Measurements from ENCODE around the gene PLEKHM2.

PLEKHM2 gene

DNA sequence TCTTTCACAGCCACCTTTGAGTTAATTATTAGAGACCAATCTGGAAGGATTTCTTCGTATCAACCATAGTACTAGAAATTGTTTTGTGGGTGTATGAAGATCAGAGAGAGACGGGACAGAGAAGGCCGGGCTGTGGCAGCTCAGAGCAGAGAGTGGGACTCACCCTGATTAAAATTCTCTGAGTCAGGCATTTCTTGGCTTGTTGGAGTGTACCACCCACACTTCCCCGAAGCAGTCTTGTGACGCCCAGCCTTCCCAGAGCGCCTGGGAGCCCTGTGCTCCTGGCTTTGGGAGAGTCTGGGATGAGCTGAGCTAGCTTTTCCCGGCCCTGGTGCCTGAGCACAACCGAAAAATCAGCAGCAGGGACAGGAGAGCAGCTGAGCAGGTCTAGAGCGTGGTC, 19.4 kb downstream of the PLEKHM2 start:
- Histone ChIP-seq H3K27ac (ENCODE audit: low read depth, low read length) (no peak overlapping the region), H3K79me2 (ENCODE audit: control insufficient read depth, low read length) (peaks cover 56% of the 10 kb centered on the region)

DNA sequence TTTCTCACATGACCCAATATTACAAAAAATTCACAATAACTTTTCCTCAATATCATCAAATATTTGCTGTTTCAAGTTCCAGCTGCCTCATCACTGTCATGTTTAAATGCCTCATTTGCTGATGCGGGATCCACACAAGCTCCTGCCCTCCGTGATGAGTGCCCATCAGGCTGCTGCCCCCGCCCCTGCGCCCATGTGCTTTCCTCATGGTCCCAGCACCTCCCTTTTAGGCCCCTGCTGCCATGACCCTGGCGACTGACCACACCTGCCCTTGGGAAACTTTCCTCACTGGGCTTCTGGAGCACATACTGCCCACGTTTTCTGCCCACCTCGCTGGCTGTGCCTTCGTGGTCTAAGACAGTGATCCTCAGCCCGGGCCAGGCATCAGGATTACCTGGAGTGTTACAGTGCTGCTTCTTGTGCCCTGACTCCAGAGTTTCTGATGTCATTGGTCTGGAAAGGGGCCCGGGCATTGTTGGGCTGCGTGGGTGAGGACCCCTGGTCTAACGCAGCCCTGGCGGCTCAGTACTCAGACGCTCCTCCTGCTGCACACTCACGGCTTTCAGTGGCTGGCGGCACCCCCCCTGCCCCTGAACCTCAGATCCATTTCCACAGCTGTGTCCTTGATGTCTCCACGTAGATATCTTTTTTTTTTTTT, 20.5 kb downstream of the PLEKHM2 start:
- Histone ChIP-seq H3K9me3 (ENCODE audit: control insufficient read depth, insufficient read depth, low read length) (no peaks in the 10 kb centered on the region), H3K4me3 (ENCODE audit: low read length) (no peak overlapping the region), H3K4me1 (ENCODE audit: control insufficient read depth, low read length) (peaks cover 11% of the 10 kb centered on the region), H3K79me2 (ENCODE audit: control insufficient read depth, low read length) (peaks cover 57% of the 10 kb centered on the region), H3K36me3 (ENCODE audit: control insufficient read depth, low read length) (no peaks in the 10 kb centered on the region), H3F3A (ENCODE audit: control insufficient read depth, insufficient read depth) (no peaks in the 10 kb centered on the region), H4K20me1 (ENCODE audit: control insufficient read depth, insufficient read depth, low read depth, low read length) (no peaks in the 10 kb centered on the region), H3K27me3 (ENCODE audit: control insufficient read depth, low read length) (no peaks in the 10 kb centered on the region), H3K9me2 (replicated peaks; ENCODE audit: control insufficient read depth, low read length) (no peaks in the 10 kb centered on the region), H3K4me2 (ENCODE audit: low read length) (no peak overlapping the region), H3K27ac (ENCODE audit: low read depth, low read length) (no peak overlapping the region)
- TF ChIP-seq, protein P1, sequence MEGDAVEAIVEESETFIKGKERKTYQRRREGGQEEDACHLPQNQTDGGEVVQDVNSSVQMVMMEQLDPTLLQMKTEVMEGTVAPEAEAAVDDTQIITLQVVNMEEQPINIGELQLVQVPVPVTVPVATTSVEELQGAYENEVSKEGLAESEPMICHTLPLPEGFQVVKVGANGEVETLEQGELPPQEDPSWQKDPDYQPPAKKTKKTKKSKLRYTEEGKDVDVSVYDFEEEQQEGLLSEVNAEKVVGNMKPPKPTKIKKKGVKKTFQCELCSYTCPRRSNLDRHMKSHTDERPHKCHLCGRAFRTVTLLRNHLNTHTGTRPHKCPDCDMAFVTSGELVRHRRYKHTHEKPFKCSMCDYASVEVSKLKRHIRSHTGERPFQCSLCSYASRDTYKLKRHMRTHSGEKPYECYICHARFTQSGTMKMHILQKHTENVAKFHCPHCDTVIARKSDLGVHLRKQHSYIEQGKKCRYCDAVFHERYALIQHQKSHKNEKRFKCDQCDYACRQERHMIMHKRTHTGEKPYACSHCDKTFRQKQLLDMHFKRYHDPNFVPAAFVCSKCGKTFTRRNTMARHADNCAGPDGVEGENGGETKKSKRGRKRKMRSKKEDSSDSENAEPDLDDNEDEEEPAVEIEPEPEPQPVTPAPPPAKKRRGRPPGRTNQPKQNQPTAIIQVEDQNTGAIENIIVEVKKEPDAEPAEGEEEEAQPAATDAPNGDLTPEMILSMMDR (IDR thresholded peaks at IDR 0.05; ENCODE audit: low read depth, low read length, poor library complexity, severe bottlenecking) = no peak
- no peak for TF ChIP-seq EZH2phosphoT487 (IDR thresholded peaks at IDR 0.05; ENCODE audit: borderline replicate concordance, low read length)

More for the DNA sequence above, 19.4 kb downstream of the PLEKHM2 start:
- Histone ChIP-seq H3K4me2 (ENCODE audit: low read length) (no peak overlapping the region), H3K4me3 (ENCODE audit: low read length) (no peak overlapping the region), H3K27me3 (ENCODE audit: control insufficient read depth, low read length) (no peaks in the 10 kb centered on the region), H3K9me2 (replicated peaks; ENCODE audit: control insufficient read depth, low read length) (no peaks in the 10 kb centered on the region), H3K9me3 (ENCODE audit: control insufficient read depth, insufficient read depth, low read length) (no peaks in the 10 kb centered on the region), H3K4me1 (ENCODE audit: control insufficient read depth, low read length) (peaks cover 15% of the 10 kb centered on the region), H3F3A (ENCODE audit: control insufficient read depth, insufficient read depth) (no peaks in the 10 kb centered on the region), H4K20me1 (ENCODE audit: control insufficient read depth, insufficient read depth, low read depth, low read length) (no peaks in the 10 kb centered on the region), H3K36me3 (ENCODE audit: control insufficient read depth, low read length) (no peaks in the 10 kb centered on the region)
- TF ChIP-seq, protein P1 (IDR thresholded peaks at IDR 0.05; ENCODE audit: low read depth, low read length, poor library complexity, severe bottlenecking) = no peak
- TF ChIP-seq EZH2phosphoT487 (IDR thresholded peaks at IDR 0.05; ENCODE audit: borderline replicate concordance, low read length) = no peak

DNA sequence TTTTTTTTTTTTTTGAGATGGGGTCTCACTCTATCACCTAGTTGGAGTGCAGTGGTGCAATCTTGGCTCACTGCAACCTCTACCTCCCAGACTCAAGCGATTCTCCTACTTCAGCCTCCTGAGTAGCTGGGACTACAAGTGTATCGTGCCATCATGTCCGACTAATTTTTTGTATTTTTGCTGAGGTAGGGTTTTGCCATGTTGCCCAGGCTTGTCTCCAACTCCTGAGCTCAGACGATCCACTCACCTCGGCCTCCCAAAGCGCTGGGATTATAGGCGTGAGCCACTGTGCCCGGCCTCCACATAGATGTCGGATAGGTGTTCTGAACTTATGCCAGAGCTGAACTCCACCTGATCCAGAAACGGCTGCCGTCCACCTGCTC, 21.1 kb downstream of the PLEKHM2 start:
- Histone ChIP-seq H3K4me1 (ENCODE audit: control insufficient read depth, low read length) (peaks cover 6% of the 10 kb centered on the region), H3K4me3 (ENCODE audit: low read length) (no peak overlapping the region), H3K79me2 (ENCODE audit: control insufficient read depth, low read length) (peaks cover 53% of the 10 kb centered on the region), H3K4me2 (ENCODE audit: low read length) (no peak overlapping the region), H4K20me1 (ENCODE audit: control insufficient read depth, insufficient read depth, low read depth, low read length) (no peaks in the 10 kb centered on the region), H3K9me2 (replicated peaks; ENCODE audit: control insufficient read depth, low read length) (no peaks in the 10 kb centered on the region), H3F3A (ENCODE audit: control insufficient read depth, insufficient read depth) (no peaks in the 10 kb centered on the region), H3K36me3 (ENCODE audit: control insufficient read depth, low read length) (no peaks in the 10 kb centered on the region), H3K27me3 (ENCODE audit: control insufficient read depth, low read length) (no peaks in the 10 kb centered on the region), H3K9me3 (ENCODE audit: control insufficient read depth, insufficient read depth, low read length) (no peaks in the 10 kb centered on the region), H3K27ac (ENCODE audit: low read depth, low read length) (no peak overlapping the region)
- TF ChIP-seq, protein P1 (IDR thresholded peaks at IDR 0.05; ENCODE audit: low read depth, low read length, poor library complexity, severe bottlenecking) = no peak
- no peak for TF ChIP-seq EZH2phosphoT487 (IDR thresholded peaks at IDR 0.05; ENCODE audit: borderline replicate concordance, low read length)

Measured in DOHH2 (cell line).